HG03439 (cell line): ENCODE data around the gene TMEM109.

Experiments used
- ATAC-seq: cut with Tn5 transposase; IDR thresholded peaks from one replicate; pipeline ENCODE4 v1.9.1; 2021; ENCODE audit warnings: mild to moderate bottlenecking, moderate library complexity; ENCODE audit not compliant: unreplicated experiment

TMEM109 gene, protein sequence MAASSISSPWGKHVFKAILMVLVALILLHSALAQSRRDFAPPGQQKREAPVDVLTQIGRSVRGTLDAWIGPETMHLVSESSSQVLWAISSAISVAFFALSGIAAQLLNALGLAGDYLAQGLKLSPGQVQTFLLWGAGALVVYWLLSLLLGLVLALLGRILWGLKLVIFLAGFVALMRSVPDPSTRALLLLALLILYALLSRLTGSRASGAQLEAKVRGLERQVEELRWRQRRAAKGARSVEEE

DNA sequence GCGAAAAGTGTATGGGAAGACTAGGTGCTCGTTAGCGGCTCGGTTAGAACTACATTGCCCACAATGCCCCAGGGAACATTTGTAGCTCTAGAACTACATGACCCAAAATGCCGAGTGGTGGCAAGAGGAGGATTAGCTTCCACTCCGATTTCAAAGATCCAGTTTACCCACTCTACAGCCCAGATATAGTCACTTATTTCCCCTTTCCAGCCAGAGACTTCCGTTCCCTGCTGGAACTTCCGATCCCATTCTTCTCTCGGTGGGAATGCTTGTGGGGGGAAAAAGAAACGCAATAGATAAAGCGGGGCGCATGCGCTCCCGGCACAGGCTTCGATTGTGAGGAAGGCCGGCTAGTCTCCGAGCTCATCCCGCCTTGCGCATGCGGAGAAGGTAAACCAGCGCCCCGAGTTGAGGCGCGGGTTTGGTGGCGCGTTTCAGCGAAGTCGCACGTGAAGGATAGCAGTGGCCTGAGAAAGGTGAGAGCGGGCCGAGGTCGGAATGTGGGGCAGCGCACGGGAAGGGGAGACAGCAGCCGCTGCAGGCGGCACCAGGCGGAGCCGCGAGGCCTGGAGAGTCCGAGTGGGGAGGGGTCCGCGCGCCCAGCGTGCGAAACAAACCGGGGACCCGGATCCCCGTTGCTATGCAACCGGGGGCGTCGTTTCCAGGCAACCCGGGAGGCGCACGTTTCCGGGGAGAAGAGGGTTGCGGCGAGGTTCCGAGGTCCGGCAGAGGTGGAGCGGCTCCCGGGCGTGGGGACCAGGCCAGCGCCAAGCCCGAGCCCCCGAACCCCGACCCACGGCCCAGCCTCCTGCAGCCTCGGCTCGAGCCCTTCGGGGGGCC is at the start of gene TMEM109:
TSS of gene TMEM109 (plus strand) at position 366 of the 840 bp plus-strand sequence. CDS start 5,536 bp downstream, outside the sequence.
- ATAC-seq = peak; percentile 44

GRCh38 chr11:60864856-60865513 is 49.0 kb upstream of the TMEM109 start:
- ATAC-seq = no peak

- no peak for ATAC-seq
Observed at GRCh38 chr11:60866911-60867870, 46.8 kb upstream of the TMEM109 start, which contains the start of gene ZP1. TSS of gene ZP1 (plus strand) at chr11:60867542. CDS start at chr11:60867562, 20 bp downstream.

DNA sequence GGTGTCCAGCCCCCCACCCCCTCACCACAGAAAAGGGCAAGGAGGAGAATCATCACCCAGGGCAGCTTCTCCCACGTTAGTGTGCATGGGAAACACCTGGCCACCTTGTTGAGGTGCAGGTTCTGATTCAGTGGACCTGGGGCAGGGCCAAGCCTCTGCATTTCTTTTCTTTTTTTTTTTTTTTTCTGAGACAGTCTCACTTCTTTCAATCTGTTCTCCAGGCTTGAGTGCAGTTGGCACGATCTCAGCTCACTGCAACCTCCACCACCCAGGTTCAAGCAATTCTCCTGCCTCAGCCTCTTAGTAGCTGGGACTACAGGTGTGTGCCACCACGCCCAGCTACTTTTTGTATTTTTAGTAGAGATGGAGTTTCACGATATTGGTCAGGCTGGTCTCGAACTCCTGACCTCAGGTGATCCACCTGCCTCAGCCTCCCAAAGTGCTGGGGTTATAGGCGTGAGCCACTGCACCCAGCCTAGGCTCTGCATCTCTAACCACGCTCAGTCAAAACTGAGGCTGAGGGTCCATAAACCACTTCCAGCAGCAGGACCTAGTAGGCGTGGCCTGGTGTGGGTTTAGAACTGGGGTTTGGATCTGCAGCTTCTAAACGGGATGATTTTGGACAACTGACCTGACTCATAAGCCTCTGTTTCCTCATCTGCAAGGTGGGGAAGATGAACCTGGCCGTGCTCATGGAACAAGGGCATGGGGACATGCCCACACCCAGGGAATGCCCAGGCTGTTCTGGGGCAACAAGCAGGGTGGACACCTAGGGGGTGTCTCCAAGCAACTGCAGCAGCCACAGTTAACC is 45.9 kb upstream of the TMEM109 start:
- no peak for ATAC-seq

- no peak for ATAC-seq
Observed at GRCh38 chr11:60868682-60869450, 45.1 kb upstream of the TMEM109 start.

DNA sequence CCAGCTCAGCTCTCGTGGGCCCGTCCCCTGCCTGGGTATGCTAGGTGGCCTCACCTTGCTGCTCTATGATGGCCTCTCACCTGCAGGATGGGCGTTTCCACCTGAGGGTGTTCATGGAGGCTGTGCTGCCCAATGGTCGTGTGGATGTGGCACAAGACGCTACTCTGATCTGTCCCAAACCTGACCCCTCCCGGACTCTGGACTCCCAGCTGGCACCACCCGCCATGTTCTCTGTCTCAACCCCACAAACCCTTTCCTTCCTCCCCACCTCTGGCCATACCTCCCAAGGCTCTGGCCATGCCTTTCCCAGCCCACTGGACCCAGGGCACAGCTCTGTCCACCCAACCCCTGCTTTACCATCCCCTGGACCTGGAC is 44.5 kb upstream of the TMEM109 start:
- ATAC-seq = no peak

DNA sequence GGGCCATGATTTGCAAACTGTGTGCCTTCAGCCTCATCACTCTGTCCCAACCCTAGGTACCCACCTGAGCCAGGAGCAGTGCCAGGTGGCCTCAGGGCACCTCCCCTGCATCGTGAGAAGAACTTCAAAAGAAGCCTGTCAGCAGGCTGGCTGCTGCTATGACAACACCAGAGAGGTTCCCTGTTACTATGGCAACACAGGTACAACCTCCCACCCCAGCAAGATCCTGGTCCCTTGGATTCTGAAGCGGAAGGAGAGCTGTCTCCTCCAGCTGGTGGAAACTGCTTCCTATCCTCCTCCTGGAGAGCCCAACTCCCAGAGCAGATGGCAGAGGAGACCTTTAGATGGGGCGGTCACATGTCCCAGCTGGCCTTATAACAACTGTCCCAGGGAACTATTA is 43.7 kb upstream of the TMEM109 start:
- no peak for ATAC-seq

DNA sequence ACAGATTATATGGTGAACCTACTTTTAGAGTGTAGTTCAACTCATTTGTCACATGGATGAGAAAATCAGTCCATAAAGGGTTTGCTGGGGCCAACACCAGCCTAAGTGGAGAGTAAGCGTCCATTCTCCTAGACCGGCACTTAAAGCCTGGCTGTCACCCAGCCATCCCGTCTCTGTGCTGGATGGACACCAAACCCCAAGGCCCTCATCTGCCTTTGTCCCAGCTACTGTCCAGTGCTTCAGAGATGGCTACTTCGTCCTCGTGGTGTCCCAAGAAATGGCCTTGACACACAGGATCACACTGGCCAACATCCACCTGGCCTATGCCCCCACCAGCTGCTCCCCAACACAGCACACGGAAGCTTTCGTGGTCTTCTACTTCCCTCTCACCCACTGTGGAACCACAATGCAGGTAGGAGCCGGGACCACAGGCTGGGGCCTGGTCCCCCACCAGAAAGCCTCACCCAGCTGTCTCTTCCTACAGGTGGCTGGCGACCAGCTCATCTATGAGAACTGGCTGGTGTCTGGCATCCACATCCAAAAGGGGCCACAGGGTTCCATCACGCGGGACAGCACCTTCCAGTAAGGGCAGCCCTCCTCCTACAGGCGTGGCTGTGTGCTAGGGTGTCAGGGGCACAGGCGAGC is 43.1 kb upstream of the TMEM109 start:
- no peak for ATAC-seq

GRCh38 chr11:60871378-60872061 is 42.4 kb upstream of the TMEM109 start:
- ATAC-seq = no peak

GRCh38 chr11:60872124-60872960 is 41.6 kb upstream of the TMEM109 start:
- ATAC-seq = no peak

- no peak for ATAC-seq
Observed at GRCh38 chr11:60872961-60873524, 40.9 kb upstream of the TMEM109 start.

GRCh38 chr11:60873533-60873932 is 40.4 kb upstream of the TMEM109 start:
- no peak for ATAC-seq

DNA sequence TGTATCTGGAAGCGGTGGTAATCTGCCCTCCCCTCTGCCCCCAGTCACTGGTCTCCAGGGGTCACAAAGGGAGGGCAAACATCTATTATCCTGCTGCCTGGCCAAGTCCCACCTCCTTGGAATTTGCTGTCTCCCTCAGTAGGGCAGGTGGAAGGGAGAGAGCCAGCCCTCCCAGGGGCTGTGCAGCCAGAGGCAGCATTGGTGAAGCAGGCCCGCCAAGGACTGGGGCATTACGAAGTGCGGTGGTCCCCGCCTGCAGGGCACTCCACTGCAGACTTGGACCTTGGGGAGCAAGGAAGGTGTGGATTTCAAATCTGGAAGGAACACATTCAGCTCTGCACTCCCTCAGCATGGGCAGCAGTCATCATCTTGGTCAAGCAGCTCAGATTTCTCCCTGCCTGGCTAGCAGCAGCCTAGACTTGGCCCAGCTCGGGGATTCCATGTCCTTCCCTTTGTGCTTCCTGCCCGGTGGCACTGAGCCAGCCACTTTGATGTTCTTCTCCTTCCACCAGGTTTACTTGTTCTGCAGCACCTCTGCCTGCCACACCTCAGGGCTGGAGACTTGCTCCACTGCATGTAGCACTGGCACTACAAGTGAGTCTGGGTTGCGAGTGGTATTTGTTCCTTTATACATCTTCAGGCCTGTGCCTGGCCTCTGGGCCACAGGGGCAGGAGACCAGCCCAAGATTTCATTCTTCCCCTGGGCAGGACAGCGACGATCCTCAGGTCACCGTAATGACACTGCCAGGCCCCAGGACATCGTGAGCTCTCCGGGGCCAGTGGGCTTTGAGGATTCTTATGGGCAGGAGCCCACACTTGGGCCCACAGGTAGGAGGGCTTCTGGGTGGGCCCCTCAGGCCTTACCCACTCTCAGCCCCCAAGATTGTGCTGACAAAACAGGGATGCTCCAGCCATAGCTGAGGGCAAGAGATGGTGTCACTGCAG is 39.3 kb upstream of the TMEM109 start:
- no peak for ATAC-seq

GRCh38 chr11:60875366-60876167 is 38.4 kb upstream of the TMEM109 start:
- ATAC-seq = no peak

DNA sequence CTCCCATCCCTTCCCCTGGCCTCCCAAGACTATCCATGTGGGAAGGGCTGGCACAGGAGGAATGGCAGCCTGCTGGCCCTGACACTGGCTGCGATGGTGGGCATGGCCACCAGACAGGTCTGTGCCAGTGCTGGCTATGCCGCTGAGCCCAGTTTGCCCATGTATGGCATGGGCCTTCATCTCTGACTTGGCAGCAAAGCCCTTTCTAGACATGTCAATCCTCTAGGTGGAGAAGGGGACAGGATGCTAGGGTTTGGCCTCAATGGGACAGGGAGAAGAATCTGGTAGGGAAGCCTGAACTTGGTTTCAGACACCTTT is 37.8 kb upstream of the TMEM109 start:
- ATAC-seq = no peak
